NK-92 (cell line): Measurements from ENCODE around the gene WNT10A.

Experiments
- DNase-seq: peaks from one replicate; lab custom pipeline; 2025; ENCODE audit not compliant: unreplicated experiment; lab: John Stamatoyannopoulos, UW

WNT10A gene

DNA sequence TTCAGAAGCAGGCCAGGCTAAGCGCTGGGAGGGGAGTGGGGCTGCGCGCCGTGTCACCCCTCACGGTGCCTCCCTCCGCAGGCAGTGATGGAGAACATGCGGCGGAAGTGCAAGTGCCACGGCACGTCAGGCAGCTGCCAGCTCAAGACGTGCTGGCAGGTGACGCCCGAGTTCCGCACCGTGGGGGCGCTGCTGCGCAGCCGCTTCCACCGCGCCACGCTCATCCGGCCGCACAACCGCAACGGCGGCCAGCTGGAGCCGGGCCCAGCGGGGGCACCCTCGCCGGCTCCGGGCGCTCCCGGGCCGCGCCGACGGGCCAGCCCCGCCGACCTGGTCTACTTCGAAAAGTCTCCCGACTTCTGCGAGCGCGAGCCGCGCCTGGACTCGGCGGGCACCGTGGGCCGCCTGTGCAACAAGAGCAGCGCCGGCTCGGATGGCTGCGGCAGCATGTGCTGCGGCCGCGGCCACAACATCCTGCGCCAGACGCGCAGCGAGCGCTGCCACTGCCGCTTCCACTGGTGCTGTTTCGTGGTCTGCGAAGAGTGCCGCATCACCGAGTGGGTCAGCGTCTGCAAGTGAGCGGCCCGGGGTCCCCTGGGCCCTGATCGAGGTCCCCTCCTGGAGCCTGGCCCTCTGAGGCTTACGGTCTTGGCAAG, 12.2 kb downstream of the WNT10A start:
- DNase-seq, result peak; percentile 15

DNA sequence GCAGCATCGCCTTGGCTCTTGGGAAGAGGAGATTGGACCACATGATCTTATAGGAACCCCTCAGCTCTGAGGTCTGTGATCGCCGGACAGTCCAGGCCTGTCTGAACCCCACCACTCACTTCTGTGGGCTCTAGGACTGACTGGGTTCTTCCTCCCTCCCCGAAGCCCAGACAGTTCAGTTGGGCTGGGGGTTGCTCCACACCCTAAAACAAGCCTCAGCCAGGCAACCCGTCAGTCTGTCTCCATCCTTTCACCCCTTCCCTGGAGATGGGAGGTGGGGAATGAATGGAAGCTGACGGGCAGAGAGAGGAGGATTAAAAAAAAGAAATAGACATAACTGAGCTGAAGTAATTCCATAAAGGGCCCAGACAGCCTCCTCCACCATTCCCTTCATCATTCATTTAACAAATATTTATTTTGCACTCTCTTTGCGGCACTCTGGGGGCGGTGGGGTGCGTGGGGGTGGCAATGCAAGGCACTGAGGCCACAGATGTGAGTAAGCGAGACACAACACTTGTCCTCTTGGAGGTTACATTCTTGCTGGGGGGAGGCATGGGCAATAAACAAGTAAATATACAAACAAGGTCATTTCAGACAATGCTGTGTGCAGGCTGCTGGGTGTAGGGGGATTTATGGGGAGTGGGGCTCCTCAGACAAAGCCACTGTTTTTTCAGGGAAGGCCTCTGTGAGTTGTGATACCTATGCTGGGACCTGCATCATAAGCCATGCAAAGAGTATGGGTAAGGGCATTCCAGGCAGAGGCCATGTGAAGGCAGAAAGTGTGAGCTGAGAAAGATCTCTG, 12.9 kb downstream of the WNT10A start:
- no peak for DNase-seq

DNA sequence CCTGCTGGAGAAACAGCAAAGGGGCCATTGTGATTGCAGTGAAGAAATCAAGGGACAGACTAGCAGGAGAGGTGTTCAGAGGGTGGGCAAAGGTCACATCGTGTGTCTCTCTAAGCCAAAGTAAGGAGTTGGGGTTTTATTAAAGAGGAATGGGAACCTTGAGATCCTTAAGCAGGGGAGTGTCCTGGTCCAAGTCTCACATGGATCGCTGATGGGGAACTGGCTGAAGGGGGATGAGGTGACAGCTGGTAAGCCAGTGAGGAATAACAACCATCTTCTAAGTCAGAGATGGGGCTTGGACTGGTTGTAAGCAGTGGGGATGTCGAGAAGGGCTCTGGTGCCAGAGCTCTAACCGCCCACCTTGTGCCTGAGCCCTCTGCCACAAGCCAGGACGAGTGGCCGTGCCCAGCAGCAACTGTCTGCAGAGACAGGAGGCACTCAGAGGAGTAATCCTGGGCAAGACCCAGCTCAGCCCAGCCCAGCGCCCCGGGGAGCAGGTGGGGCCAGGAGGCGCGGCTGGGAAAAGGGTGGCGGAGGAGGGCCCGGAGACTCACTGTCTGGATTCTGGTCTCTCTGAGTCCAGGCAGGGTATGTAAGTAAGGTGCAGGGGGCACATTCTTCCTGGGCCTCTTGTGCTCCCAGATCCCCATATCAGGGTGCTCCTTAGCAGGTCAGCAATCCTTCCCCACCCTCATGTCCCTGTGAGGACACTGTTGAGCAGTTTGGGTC, 13.7 kb downstream of the WNT10A start:
- no peak for DNase-seq

DNA sequence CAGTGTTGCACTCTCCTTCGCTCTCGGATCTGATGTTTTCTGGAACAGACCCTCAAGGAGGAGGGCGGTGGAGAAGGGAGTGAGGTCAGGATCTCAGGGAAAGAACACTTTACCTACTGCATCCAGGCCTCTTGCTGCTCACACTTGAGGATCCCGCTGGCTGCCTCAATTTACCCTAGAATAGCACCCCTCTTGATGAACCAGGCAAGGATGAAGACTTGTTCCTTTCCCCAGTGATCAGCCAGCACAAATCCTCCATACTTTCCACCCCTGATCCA, 14.2 kb downstream of the WNT10A start:
- DNase-seq, result no peak

DNA sequence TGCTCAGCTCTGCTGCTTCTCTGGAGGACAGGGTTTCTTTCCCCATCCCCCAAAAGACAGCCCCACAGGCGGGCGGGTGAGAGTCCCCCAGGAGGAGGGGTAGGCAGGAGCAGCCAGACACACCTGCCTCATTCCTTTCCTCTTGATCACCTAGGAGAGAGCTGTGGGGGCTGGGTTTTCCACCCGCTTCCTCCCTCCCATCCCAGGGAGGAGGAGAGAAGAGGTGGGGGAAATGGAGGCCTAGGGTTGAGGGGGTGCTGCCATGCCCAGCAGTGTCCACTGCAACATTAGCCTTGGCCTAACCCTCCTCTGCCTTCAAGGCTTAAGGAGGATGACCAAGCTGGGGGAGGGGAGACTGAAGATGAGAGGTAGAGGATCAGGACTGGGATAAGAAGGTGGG, 14.7 kb downstream of the WNT10A start:
- DNase-seq, result no peak

DNA sequence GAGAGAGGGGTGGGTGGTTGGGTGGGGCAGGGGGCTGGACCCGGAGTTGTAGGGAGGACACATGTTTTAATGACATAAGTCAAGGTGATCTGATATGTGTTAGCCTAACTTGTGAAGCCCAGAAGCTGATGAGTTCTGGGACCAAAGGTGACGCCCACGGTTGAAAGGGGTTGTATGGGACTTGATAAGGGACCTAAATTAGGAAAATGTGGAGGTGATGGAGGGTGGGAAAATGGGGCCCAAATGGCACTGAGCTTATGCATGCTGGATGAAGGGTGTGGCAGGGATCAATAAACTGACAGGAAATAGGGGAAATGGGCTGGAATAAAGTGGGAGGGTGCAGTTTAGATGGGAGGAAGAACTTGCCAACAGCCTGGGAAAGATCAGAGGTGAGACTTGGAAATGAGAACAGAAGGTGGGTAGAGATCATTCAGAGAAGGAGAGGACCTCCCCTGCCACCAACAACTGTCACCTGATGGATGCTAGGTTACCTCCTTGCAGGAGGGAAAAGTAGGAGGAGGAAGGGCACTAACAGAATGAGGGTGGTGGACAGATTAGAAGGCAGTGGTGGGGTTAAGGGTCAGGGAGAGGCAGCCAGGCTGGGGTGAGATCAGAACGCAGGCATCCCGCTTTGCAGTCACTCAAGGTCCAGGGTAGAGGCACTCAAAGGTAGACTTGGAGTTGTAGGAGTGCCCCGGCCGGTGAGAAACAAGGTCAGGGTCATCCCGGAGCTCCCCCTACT, 15.3 kb downstream of the WNT10A start:
- no peak for DNase-seq

DNA sequence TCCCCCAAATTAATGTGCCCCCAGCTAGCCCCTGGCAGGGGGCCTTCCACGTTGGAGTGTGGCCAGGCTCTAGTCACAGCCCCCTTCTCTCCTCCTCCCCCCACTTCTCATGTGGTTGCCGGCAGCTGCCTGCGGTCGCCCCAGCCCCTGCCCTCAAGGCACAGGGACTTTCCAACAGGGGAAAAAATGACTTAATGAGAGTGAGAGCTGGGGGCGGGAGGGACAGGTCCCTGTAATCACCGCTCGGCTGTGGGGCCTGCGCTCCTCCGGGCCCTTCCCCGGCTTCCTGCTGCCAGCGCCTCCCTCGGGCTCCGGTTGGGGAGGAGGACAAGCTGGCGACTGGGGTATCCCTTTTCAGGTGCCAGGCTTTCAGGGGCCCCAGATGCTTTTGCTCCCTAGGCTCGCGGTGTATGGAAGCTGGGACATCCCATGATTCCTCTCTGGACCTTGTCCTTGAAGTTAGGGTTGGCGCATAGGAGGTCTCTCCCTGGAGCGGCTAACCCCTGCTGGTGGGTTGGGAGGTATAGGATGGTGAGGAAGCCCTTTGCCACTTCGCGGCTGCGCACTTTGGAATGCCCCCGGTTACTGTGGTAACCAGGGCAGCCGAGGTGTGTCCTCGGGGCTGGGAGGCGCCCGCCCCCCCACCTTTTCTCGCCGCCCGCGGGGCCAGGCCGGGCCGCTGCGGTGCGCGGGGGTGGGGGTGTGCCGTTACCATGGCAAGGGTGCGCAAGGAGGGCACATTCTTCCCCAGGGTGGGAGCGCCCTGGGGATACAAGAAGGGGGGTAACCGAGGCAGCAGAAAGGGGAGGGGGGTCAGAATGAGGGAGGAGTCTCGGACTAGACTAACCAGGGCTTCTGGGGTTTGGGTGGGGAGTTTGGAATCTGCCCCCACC, 16.1 kb downstream of the WNT10A start:
- peak; percentile 23 for DNase-seq

DNA sequence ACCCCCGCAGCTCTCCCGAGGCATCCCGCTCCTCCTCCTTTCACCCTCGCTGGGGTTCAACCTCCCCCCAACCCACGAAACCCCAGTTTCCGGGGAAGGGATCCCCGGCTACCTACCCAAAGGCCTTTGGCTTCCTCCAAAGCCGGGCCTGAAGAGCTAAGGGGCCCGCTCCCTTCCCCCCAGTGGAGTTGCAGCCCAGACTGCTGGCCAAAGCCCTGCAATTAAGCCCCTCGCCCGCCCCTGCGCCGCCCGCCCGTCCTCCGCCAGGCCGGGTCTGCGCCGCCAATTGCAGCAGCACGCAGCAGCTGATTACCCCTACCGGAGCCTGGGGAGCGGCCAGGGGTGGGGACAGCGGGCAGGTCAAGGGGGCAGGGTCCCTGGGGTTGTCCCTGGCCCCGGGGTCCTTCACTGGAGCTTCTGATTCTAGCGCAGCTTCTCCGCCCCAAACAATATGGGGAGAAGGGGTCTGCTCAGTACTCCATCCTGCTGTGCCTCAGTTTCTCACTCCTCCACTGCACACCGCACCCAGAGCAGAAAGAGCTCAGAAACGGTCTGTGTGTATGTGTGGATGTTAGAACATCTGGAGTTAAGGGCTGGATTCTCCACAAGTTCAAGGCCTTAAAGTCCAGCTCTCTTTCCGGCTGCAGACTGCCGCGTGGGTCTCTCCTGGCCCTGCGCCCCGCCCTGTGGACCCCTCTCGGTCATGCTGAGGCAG, 16.9 kb downstream of the WNT10A start:
- DNase-seq, result no peak

DNA sequence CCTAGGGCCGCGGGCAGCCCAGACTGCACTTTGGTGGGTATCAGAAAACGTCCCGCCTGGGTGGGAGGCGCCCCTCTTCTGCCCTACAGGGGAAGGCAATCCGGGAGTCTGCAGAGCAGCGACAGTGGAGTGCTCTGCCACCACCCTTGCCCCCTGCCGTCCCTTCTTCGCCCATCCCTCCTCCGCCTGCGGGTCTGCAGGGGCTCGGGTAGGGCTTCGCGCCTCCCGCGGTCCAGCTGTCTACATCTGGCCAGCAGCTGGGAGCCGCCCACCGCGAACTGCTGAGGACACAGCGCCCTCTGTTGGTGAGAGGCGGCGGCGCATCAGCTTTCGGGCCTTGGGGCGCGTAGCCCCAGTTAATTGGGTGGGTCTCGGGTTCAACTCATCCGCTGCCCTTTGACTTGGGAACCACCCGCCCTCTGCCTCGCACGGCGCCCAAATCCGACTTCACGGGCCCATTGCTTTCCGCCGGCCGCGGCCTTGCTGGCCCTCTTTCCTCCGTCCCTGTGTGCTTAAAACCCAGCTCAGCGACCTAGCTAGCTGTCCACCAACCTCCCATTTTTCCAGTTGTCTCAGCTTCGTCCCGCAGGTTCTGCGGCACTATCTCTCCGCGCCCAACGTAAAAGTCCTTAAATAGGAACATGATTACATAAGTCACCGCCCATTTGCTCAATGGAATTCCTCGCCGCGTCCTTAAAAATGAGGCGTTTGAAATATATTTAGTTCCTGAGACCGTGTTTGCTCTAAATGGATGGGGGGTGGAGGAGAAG, 17.6 kb downstream of the WNT10A start:
- DNase-seq, result no peak

- DNase-seq, result no peak
Measured at GRCh38 chr2:218899147-218899546, 18.5 kb downstream of the WNT10A start.

- DNase-seq, result no peak
Measured at GRCh38 chr2:218902427-218902826, 21.8 kb downstream of the WNT10A start.

GRCh38 chr2:218904176-218904575, 23.5 kb downstream of the WNT10A start:
- DNase-seq, result no peak

GRCh38 chr2:218908721-218909619, 28.3 kb downstream of the WNT10A start:
- no peak for DNase-seq

GRCh38 chr2:218910741-218911140, 30.1 kb downstream of the WNT10A start:
- DNase-seq, result no peak

GRCh38 chr2:218920504-218920903, 39.9 kb downstream of the WNT10A start:
- DNase-seq, result no peak

- DNase-seq, result no peak
Measured at GRCh38 chr2:218924757-218925156, 44.1 kb downstream of the WNT10A start.

DNA sequence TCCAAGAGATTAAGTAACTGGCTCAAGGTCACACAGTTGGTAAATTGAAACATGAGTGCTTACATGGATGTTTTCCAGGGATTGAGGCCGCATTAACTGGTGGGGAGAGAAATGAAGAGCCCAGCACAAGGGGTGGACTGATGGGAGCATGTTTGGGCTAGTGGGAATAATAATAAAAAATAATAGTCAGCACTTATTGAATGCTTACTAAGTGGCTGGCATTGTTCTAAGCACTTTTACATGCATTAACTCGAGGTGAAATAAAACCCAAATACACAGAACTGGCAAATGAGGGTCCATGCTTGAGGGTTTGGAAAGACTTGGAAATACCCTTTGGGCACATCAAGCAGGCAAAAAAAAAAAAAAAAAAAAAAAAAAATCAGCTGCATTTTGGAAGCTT, 44.8 kb downstream of the WNT10A start:
- no peak for DNase-seq

- DNase-seq, result no peak
Measured at GRCh38 chr2:218927422-218927821, 46.8 kb downstream of the WNT10A start.
